OCI-LY1 (cell line): ENCODE measurements around the gene EBF4.

ENCODE experiments used
- CTCF ChIP-seq: fragments of 200-600 bp; sonication (generic), shearing (Covaris generic); IDR thresholded peaks from 2 replicates; pipeline ENCODE4 v1.5.1; 2017; ENCODE audit warnings: mild to moderate bottlenecking, antibody characterized with exemption, low read length, moderate library complexity, mixed read lengths
- EZH2 ChIP-seq: fragments of 200-600 bp; sonication (generic), shearing (Covaris generic); IDR thresholded peaks from 2 replicates; pipeline ENCODE4 v1.8.0; 2017; ENCODE audit warnings: borderline replicate concordance, mixed run types, mild to moderate bottlenecking, antibody characterized with exemption, low read length, moderate library complexity, mixed read lengths

GRCh38 chr20:2698912-2699311 is 6.3 kb downstream of the EBF4 start:
- TF ChIP-seq CTCF (no peak), EZH2 (no peak)
